Fibroblast of gingiva (primary cell): ENCODE data around the gene GJC1.
"Not testable (repeated sequence)": the region's sequence is repeated elsewhere in the genome, so short reads cannot be mapped to it uniquely, and the experiment has no call there.

Experiments
- DNase-seq: peaks from one replicate; pipeline ENCODE4 v3.0.0-alpha.2; 2011; ENCODE audit warnings: low read depth

Gene GJC1

DNA sequence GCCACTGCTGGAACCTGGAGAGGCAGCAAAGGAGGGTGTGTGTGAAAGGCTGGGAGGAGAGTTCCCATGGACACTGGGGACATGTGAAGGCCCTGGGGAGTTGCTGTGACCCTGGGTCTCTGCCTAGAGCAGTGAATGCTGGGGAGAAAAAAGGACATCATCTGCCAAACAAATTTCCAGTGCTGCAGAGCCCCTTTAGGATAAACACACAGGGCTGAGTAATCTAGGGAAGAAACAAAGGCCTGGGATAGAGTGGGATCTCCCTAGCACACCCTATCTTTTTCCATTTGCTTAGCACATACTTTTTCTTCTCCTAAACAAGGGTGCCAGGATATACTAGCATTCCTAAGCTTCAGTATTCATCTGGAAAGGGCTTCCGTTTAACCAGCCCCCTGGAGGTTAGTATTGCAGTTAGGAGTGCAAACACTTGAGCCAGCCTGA lies 14.3 kb upstream of the GJC1 start:
- no peak for DNase-seq

DNA sequence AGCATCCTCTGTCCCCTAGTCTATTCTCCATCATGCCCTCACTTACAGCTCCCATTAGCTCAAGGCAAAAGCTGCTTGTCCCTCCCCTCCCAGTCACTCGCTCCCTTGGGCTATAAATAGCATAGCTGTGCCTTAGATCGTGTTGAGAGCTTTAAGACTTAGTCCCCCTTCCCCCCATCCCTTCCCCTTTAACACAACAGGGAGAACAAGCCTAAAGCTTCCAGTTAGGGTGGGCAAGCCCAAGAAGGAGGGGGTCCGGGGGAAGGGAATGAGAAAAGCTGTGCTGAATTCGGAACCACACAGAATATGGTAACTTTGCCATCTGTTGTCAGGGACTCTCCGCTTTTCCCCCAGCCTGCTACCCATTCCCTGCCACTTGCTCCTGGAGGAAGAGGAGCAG lies 12.7 kb upstream of the GJC1 start:
- no peak for DNase-seq

GRCh38 chr17:44840936-44841335 lies 10.8 kb upstream of the GJC1 start:
- peak; percentile 35 for DNase-seq

- DNase-seq = no peak
Observed at GRCh38 chr17:44840274-44840673, 10.2 kb upstream of the GJC1 start.

- no peak for DNase-seq
Observed at GRCh38 chr17:44837196-44837595, 7.1 kb upstream of the GJC1 start.

GRCh38 chr17:44832805-44833204 lies 2.7 kb upstream of the GJC1 start:
- no peak for DNase-seq

DNA sequence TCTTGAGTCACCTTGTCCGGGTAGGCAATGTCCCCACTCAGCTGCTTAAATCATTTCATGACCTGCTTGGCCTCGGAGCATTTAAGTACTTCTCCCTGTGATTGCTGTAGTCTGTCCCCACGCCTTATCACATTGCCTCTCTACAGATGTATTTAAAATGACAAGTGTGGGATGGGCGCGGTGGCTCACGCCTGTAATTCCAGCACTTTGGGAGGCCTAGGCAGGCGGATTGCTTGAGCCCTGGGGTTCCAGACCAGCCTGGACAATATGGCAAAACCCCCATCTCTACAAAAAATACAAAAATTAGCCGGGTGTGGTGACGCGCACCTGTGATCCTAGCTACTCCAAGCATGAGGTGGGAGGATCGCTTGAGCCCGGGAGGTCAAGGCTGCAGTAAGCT lies 1.3 kb upstream of the GJC1 start:
- DNase-seq = no peak

DNA sequence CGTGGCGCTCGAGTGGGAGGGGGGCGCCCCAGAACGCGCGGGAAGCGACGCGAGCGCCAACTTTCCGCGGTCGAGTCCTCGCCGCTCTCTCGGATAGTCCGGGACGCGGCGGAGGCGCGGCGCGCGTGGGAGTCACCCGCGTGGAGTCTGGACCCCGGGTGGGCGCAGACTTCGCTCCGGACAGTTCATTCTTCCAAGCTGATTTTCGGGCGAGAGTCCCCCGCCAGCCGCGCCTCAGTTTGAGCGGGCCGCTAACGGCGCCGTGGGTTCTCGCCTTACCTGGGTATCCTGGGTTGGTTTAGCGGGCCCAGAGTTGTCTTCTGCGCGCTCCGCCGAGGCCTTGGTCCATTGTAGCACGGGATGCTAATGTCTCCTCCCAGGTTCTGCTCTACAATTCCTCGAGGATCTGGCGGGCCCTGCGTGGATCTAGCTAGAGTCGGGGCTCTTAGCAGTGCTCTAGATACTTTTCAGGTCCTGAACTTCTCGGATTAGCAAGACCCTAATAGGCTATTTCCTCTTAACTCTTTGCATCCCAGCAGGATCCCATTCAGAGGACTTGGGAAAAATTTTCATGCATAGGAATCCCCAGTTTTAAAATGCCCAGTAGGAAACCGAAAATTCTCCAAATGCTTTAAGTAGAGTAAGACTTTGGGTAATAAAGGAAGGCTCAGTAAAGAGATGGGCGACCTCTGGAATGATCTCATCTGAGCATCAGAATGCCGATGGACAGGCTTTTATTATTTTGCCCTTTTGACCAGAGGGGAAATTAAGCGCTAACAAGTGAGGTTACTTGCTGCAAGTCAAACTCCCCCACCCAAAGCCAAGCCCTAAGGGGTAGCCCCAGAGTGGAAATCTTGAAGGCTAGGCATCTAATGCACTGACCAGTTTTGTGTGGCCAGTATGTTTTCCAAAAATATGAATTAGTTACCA lies 537 bp upstream of the GJC1 start:
- DNase-seq = peak; percentile 8

DNA sequence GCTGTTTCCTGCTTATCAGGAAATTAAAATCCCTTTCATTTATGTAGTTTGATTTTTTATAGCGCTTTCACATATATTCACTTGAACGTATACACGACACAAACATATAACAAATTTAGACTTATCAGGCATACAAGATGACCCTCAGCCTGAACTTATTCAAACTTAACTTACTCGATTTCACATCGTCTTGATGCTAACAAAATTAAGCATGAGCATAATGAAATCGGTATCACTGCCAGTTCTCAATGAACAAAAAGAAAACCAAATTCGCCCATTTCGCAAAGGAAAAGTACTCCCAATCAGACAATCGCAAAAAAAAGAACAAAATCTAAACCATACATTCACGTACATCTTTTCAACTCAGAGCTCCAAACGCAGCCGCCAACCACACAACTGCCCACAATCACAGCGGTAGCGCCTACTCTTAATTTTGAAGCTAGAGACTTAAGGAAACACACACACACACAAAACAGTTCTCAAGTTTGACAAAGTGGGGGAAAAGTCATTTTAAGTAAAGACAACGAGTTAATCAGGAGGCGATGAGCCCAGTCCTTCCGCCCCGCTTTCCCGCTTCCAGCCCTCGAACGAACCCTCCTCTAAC lies 1.1 kb downstream of the GJC1 start:
- DNase-seq = peak; percentile 41

DNA sequence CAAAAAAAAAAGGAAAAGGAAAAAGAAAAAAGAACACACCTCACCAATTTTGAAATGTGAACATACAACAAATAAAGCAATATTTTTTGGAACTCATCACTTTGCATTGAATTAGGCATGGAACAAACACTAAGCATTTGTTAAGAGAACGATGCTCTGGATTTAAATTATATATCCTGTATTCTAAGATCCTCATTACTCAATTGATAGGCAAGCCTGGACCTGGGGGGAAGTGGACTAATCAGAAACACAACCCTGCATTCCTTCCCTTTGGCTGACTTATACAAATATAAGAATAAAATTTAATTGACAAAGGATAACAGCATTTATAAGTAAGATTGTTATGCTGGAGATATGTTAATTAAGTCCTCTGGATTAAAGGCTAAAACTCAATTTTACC lies 2.2 kb downstream of the GJC1 start:
- DNase-seq = peak; percentile 14

DNA sequence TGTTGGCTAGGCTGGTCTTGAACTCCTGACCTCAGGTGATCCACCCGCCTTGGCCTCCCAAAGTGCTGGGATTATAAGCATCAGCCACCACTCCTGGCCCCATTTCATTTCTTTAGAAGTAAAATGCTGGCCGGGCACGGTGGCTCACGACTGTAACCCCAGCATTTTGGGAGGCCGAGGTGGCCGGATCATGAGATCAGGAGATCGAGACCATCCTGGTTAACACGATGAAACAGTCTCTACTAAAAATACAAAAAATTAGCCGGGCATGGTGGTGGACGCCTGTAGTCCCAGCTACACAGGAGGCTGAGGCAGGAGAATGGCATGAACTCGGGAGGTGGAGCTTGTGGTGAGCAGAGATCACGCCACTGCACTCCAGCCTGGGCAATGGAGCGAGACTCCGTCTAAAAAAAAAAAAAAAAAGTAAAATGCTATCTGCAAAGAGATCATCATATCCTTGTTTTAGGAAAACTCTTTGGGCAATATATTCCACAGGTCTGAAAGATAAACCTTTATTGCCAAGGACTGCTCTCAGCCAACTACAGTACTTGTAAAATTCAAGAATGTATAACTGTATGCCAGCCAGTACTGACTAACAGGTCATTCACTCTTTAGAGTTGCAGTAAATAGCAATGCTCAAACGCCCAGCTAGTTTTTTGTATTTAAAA lies 3.8 kb downstream of the GJC1 start:
- DNase-seq = no peak

DNA sequence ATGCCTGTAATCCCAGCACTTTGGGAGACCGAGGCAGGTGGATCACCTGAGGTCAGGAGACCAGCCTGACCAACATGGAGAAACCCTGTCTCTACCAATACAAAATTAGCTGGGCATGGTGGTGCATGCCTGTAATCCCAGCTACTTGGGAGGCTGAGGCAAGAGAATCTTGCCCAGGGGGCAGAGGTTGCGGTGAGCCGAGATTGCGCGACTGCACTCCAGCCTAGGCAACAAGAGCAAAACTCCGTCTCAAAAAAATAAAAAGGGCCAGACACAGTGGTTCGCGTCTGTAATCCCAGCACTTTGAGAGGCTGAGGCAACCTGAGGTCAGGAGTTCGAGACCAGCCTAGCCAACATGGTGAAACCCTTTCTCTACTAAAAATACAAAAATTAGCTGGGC lies 4.9 kb downstream of the GJC1 start:
- not testable (repeated sequence) for DNase-seq

GRCh38 chr17:44820631-44821212 lies 9.4 kb downstream of the GJC1 start:
- peak; percentile 74 for DNase-seq

DNA sequence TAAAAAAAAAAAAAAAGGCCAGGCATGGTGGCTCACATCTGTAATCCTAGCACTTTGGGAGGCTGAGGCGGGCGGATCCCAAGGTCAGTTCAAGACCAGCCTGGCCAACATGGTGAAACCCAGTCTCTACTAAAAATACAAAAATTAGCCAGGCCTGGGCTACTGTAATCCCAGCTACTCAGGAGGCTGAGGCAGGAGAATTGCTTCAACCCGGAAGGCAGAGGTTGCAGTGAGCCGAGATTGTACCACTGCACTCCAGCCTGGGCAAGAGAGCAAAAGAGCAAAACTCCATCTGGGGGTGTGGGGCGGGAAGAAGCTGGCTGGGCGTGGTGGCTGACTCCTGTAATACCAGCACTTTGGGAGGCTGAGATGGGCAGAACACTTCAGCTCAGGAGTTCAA lies 11.6 kb downstream of the GJC1 start:
- not testable (repeated sequence) for DNase-seq

GRCh38 chr17:44812263-44812662 lies 17.8 kb downstream of the GJC1 start:
- no peak for DNase-seq

DNA sequence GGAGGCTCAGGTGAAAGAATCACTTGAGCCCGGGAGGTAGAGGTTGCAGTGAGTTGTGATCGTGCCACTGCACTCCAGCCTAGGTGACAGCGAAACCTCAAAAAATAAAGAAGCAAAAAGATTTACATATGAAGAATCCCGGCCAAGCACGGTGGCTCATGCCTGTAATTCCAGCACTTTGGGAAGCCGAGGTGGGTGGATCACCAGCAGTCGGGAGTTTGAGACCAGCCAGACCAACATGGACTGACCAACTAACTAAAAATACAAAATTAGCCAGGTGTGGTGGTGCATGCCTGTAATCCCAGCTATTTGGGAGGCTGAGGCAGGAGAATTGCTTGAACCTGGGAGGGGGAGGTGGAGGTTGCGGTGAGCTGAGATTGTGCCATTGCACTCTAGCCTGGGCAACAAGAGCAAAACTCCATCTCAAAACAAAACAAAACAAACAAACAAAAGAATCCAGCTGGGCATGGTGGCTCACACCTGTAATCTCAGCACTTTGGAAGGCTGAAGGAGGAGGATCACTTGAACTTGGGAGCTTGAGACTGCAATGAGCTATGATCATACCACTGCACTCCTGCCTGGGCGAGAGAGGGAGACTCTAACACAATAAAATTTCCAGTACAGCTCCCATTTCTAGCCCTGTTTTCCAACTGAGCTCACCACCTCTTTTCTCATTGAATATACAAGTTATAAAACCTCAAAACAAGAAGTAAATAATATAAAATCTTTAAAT lies 21.3 kb downstream of the GJC1 start:
- not testable (repeated sequence) for DNase-seq

GRCh38 chr17:44808156-44808555 lies 21.9 kb downstream of the GJC1 start:
- no peak for DNase-seq

GRCh38 chr17:44807817-44808155 lies 22.3 kb downstream of the GJC1 start:
- DNase-seq = peak; percentile 49

DNA sequence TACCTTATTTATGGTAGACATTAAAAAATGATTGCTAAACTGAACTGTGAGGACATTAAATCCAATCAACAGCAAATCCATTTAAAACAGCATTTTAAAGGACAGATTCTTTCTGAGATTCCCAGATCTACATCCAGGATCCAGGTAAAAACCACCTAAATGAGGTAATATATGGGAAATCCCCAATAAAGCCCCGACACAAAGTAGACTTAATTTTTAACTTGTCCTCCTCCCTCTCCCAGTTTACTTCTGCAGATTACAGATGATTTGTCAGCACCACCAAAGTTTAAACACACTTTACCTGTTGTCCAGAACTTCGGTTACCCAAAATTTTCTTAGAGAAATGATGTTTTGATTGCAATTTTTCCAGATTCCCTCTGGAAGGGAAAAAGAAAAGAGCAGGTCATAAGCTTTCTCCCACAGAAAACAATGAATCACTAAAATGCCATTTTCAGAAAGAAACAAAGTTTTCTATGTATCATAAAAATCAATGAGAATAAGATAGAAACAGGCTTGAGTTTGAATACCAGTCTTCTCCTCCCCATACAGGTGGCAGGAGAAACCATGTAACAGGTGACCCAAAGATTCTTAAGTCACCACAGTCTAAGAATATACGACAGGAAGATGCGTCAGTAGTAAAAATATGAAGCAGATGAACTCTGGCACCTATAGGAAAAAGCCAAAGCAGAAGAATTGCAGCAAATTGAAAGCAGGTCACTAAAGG lies 22.8 kb downstream of the GJC1 start:
- no peak for DNase-seq

DNA sequence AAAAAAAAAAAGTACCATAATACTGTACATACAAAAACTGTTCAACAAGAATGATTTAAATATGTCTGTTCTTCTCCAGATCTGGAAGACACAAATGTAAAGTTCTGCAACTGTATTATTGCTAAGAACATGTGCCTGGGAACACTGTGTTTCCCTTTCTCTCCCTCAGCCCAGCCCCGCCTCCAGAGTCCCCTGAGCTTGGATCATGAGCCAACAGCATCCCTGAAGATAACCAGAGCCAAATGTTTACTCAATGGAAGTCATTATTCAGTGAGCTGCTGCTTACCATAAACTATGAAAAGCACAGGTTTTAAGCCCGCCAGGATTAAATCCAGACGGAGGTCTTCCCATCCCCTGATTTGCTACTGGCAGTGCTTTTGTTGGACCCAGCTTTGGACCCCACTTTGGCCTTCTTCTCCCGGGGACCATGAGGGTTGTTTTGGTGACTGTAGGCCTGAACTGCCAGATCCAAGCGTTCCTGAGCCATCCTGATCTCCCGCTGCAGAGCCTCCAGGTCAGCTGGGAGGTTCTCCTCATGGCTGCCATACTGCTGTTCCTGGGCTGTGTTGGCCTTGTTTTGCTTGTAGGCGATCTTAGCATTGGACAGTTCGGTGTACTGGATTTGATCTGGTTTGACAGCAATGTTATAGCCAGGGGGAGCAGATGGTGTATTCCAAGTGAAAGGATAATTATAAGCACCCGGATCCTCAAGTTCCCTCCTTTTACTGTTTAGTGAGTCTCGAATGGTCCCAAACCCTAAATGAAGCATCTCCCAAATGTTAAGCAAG lies 25.6 kb downstream of the GJC1 start:
- DNase-seq = peak; percentile 26
